HG02798 (cell line): Measurements from ENCODE around the gene LHX3.

Source experiments
- ATAC-seq: cut with Tn5 transposase; IDR thresholded peaks from one replicate; pipeline ENCODE4 v1.9.1; 2021; ENCODE audit warnings: mild to moderate bottlenecking; ENCODE audit not compliant: unreplicated experiment, poor library complexity

The LHX3 gene

GRCh38 chr9:136211006-136211405, 6.1 kb upstream of the LHX3 start:
- ATAC-seq = no peak

- ATAC-seq = no peak
Observed at GRCh38 chr9:136210276-136210675, 5.3 kb upstream of the LHX3 start.

GRCh38 chr9:136209786-136210185, 4.9 kb upstream of the LHX3 start:
- ATAC-seq = no peak

- ATAC-seq = no peak
Observed at GRCh38 chr9:136209232-136209631, 4.3 kb upstream of the LHX3 start.

GRCh38 chr9:136208675-136209074, 3.7 kb upstream of the LHX3 start:
- ATAC-seq = no peak

GRCh38 chr9:136207616-136208015, 2.7 kb upstream of the LHX3 start:
- ATAC-seq = no peak

GRCh38 chr9:136206602-136207275, 1.8 kb upstream of the LHX3 start:
- ATAC-seq = no peak

GRCh38 chr9:136205707-136205992, 722 bp upstream of the LHX3 start:
- ATAC-seq = no peak

- ATAC-seq = no peak
Observed at GRCh38 chr9:136204145-136204805, 653 bp downstream of the LHX3 start.

GRCh38 chr9:136203408-136204144, 1.4 kb downstream of the LHX3 start:
- no peak for ATAC-seq

GRCh38 chr9:136202454-136203407, 2.2 kb downstream of the LHX3 start:
- ATAC-seq = no peak

GRCh38 chr9:136201609-136202453, 3.1 kb downstream of the LHX3 start:
- no peak for ATAC-seq

GRCh38 chr9:136201174-136201573, 3.8 kb downstream of the LHX3 start:
- ATAC-seq = no peak

- ATAC-seq = no peak
Observed at GRCh38 chr9:136200424-136200823, 4.5 kb downstream of the LHX3 start.

GRCh38 chr9:136199391-136200288, 5.3 kb downstream of the LHX3 start:
- no peak for ATAC-seq

- ATAC-seq = no peak
Observed at GRCh38 chr9:136198605-136199083, 6.3 kb downstream of the LHX3 start.

GRCh38 chr9:136197930-136198604, 6.9 kb downstream of the LHX3 start:
- no peak for ATAC-seq
